Natural killer cell (primary cell): ENCODE results near the gene SMARCD1. TPM values are rescaled to one million over a fixed set of nuclear protein-coding genes. Genes with fewer than 3 reads are reported as not detected.

ENCODE experiments used
- ATAC-seq, 3 donors: fragments of 150-1000 bp in 2 of 3; fragments of 200-7000 bp in 1 of 3; cut with Tn5 transposase; 1 replicate in 1 of 3; 2 replicates in 2 of 3; pipeline ENCODE4 v1.10.0; 2021; ENCODE audit warnings: mild to moderate bottlenecking in 2 of 3, moderate library complexity in 2 of 3
- DNase-seq, 2 donors: peaks; one replicate each; pipeline versions ENCODE4 v3.0.0 to v3.0.0-alpha.2; 2013 to 2021; ENCODE audit warnings: mixed read lengths in 1 of 2
- H3K27ac ChIP-seq: one replicate; pipeline ENCODE4 v1.5.1; 2013; ENCODE audit warnings: mild to moderate bottlenecking, low read length
- H3K27me3 ChIP-seq: one replicate; pipeline ENCODE4 v1.6.1; 2013; ENCODE audit warnings: low read length; ENCODE audit not compliant: control insufficient read depth, insufficient read depth
- H3K36me3 ChIP-seq: one replicate; pipeline ENCODE4 v1.6.1; 2013; ENCODE audit warnings: low read length; ENCODE audit not compliant: control insufficient read depth, insufficient read depth
- H3K4me1 ChIP-seq: one replicate; pipeline ENCODE4 v1.6.1; 2013; ENCODE audit warnings: low read length; ENCODE audit not compliant: control insufficient read depth, insufficient read depth
- H3K4me3 ChIP-seq: one replicate; pipeline ENCODE4 v1.5.1; 2013; ENCODE audit warnings: low read length
- H3K9me3 ChIP-seq: one replicate; pipeline ENCODE4 v1.6.1; 2013; ENCODE audit warnings: low read length; ENCODE audit not compliant: control insufficient read depth, insufficient read depth
- H3K27ac Mint-ChIP-seq, 2 donors: one replicate each; pipeline ENCODE4 v1.8.0; 2022; ENCODE audit warnings: mild to moderate bottlenecking in 2 of 2, mixed read lengths in 2 of 2, moderate library complexity in 1 of 2
- H3K27me3 Mint-ChIP-seq, 2 donors: one replicate each; pipeline ENCODE4 v1.8.0; 2022; ENCODE audit warnings: low read depth in 2 of 2, mixed read lengths in 2 of 2
- H3K36me3 Mint-ChIP-seq: one replicate; pipeline ENCODE4 v1.8.0; 2022; ENCODE audit warnings: mixed read lengths
- H3K4me1 Mint-ChIP-seq, 2 donors: one replicate each; pipeline ENCODE4 v1.8.0; 2022; ENCODE audit warnings: mixed read lengths in 2 of 2
- H3K4me3 Mint-ChIP-seq: one replicate; pipeline ENCODE4 v1.8.0; 2022; ENCODE audit warnings: mild to moderate bottlenecking, moderate library complexity, mixed read lengths
- H3K9me3 Mint-ChIP-seq, 2 donors: one replicate each; pipeline ENCODE4 v1.8.0; 2022; ENCODE audit warnings: mixed read lengths in 2 of 2
- CTCF ChIP-seq: fragments of 200-600 bp; IDR thresholded peaks from one replicate; pipeline ENCODE4 v1.8.0; 2022; ENCODE audit warnings: antibody characterized with exemption
- WGBS: methylation state at CpG from one replicate; pipeline ENCODE4 v1.1.7; 2013; ENCODE audit warnings: missing lambda C conversion rate; ENCODE audit not compliant: insufficient coverage; 5-methylcytosine and 5-hydroxymethylcytosine counted together
- intact Hi-C: fragments of 100-400 bp; cut with micrococcal nuclease; formaldehyde crosslinking; loops from one replicate; pipeline ENCODE4 v1.14.2; 2022
- total RNA-seq, 4 donors: library from RNA; stranded (reverse); fragments of 120-200 nt in 1 of 4; gene quantifications; one replicate each; pipeline versions ENCODE4 v1.2.3 to v1.2.4, GENCODE V29; 2013 to 2022

The SMARCD1 gene
- total RNA-seq, 3 donors from 2014 or later (not counting 1 experiment from before 2014, with no cell fraction given), result 81.3 to 97.0 (median 88.6) TPM

GRCh38 chr12:50072198-50072907 is 12.8 kb upstream of the SMARCD1 start:
- TF ChIP-seq CTCF, result no peak
- DNase-seq (no peak), ATAC-seq (no peak)
- WGBS, result 59% methylated on average over 9 of the region's 10 CpGs
- intact Hi-C loops, result loop anchor here (5.0 kb wide), 1 partner anchor 105 kb away; no protein-coding TSS in a partner anchor
- Histone ChIP-seq H3K4me1 (peaks cover 9% of the 10 kb centered on the region), H3K36me3 (no peaks in the 10 kb centered on the region), H3K27me3 (no peaks in the 10 kb centered on the region), H3K9me3 (no peaks in the 10 kb centered on the region), H3K4me3 (no peak overlapping the region), H3K27ac (no peak overlapping the region)
- Mint-ChIP-seq H3K4me1 (peaks cover 0 to 10% of the 10 kb centered on the region in 2 donors), H3K4me3 (no peak overlapping the region), H3K27me3 (no peaks in the 10 kb centered on the region), H3K36me3 (no peaks in the 10 kb centered on the region), H3K9me3 (no peaks in the 10 kb centered on the region), H3K27ac (no peak overlapping the region)

GRCh38 chr12:50073206-50073605 is 11.9 kb upstream of the SMARCD1 start:
- intact Hi-C loops, result loop anchor here (5.0 kb wide), 1 partner anchor 106 kb away; no protein-coding TSS in a partner anchor

DNA sequence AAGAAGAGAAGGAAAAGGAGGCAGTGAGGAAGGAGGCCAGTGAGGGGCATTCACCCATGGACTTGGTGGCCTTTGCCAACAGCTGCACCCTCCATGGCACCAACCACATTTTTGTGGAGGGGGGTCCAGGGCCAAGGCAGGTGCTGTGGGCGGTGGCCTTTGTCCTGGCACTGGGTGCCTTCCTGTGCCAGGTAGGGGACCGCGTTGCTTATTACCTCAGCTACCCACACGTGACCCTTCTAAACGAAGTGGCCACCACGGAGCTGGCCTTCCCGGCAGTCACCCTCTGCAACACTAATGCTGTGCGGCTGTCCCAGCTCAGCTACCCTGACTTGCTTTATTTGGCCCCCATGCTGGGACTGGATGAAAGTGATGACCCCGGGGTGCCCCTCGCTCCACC is 11.4 kb upstream of the SMARCD1 start:
- no peak overlapping the region for H3K27ac Mint-ChIP-seq
- H3K9me3 Mint-ChIP-seq, result no peaks in the 10 kb centered on the region
- intact Hi-C loops, result loop anchor here (5.0 kb wide), 1 partner anchor 106 kb away; no protein-coding TSS in a partner anchor
- Histone ChIP-seq H3K27ac (no peak overlapping the region), H3K4me3 (no peak overlapping the region), H3K36me3 (no peaks in the 10 kb centered on the region), H3K27me3 (no peaks in the 10 kb centered on the region), H3K4me1 (peaks cover 9% of the 10 kb centered on the region), H3K9me3 (no peaks in the 10 kb centered on the region)
- no peak overlapping the region for H3K4me3 Mint-ChIP-seq
- H3K27me3 Mint-ChIP-seq, result peaks cover 0 to 4% of the 10 kb centered on the region in 2 donors
- 83% methylated on average over 10 of the region's 10 CpGs for WGBS
- DNase-seq, result no peak
- no peak for ATAC-seq
- H3K36me3 Mint-ChIP-seq, result no peaks in the 10 kb centered on the region
- H3K4me1 Mint-ChIP-seq, result peaks cover 0 to 10% of the 10 kb centered on the region in 2 donors
- TF ChIP-seq CTCF, result no peak

More at GRCh38 chr12:50073206-50073605, 11.9 kb upstream of the SMARCD1 start:
- no peaks in the 10 kb centered on the region for H3K36me3 ChIP-seq
- H3K4me3 Mint-ChIP-seq, result no peak overlapping the region
- WGBS, result 85% methylated on average over 7 of the region's 7 CpGs
- peaks cover 0 to 2% of the 10 kb centered on the region in 2 donors for H3K27me3 Mint-ChIP-seq
- ATAC-seq (no peak), DNase-seq (no peak)
- H3K9me3 ChIP-seq, result no peaks in the 10 kb centered on the region
- H3K9me3 Mint-ChIP-seq, result no peaks in the 10 kb centered on the region
- TF ChIP-seq CTCF, result no peak
- no peak overlapping the region for H3K4me3 ChIP-seq
- H3K4me1 ChIP-seq, result peaks cover 9% of the 10 kb centered on the region
- H3K36me3 Mint-ChIP-seq, result no peaks in the 10 kb centered on the region
- H3K27ac Mint-ChIP-seq, result no peak overlapping the region
- H3K27ac ChIP-seq, result no peak overlapping the region
- H3K4me1 Mint-ChIP-seq, result peaks cover 0 to 10% of the 10 kb centered on the region in 2 donors
- H3K27me3 ChIP-seq, result no peaks in the 10 kb centered on the region
